Activated CD8-positive, alpha-beta T cell treated with anti-CD3 and anti-CD28 coated beads, Interleukin-2, amount 10 ng/mL, durations not matched to agents 7 days and 5 days (primary cell): ENCODE data around the gene DNAJC25. TPM values are rescaled to one million over a fixed set of nuclear protein-coding genes. Genes with fewer than 3 reads are reported as not detected.
A peak's percentile ranks its signal among the peaks of the same experiment; 100 is the strongest.

ENCODE experiments used
- ATAC-seq: fragments of 150-1000 bp; cut with Tn5 transposase; one replicate; pipeline ENCODE4 v1.10.0; 2021; ENCODE audit warnings: moderate library complexity
- CTCF ChIA-PET: fragments of 350-600 bp; sonication (Branson Sonifier 250); formaldehyde crosslinking; loops from one replicate; lab custom pipeline; 2021; ENCODE audit warnings: antibody characterized with exemption; lab: Charles Lee
- POLR2A ChIA-PET: fragments of 350-600 bp; sonication (Branson Sonifier 250); formaldehyde crosslinking; loops from one replicate; lab custom pipeline; 2021; ENCODE audit warnings: antibody characterized with exemption; lab: Charles Lee
- DNase-seq: peaks from one replicate; pipeline ENCODE4 v3.0.0-alpha.2; 2020
- H3K27ac Mint-ChIP-seq: one replicate; pipeline ENCODE4 v1.8.0; 2021; ENCODE audit warnings: mild to moderate bottlenecking, mixed read lengths
- H3K27me3 Mint-ChIP-seq: one replicate; pipeline ENCODE4 v1.8.0; 2021; ENCODE audit warnings: low read depth, mixed read lengths
- H3K36me3 Mint-ChIP-seq: one replicate; pipeline ENCODE4 v1.8.0; 2021; ENCODE audit warnings: low read depth, mixed read lengths
- H3K4me1 Mint-ChIP-seq: one replicate; pipeline ENCODE4 v1.8.0; 2021; ENCODE audit warnings: low read depth, mixed read lengths
- H3K4me3 Mint-ChIP-seq: one replicate; pipeline ENCODE4 v1.8.0; 2021; ENCODE audit warnings: mild to moderate bottlenecking, mixed read lengths
- H3K9me3 Mint-ChIP-seq: one replicate; pipeline ENCODE4 v1.8.0; 2022; ENCODE audit warnings: mixed read lengths; ENCODE audit not compliant: insufficient read depth
- total RNA-seq, 2 experiments: library from RNA; stranded (reverse); gene quantifications; one replicate each; pipeline ENCODE4 v1.2.3, GENCODE V29; 2021

Gene DNAJC25
- total RNA-seq, 2 experiments from 2014 or later, result 3.9 to 4.2 TPM

- H3K27ac Mint-ChIP-seq, result peak overlapping the region; percentile 89
- ATAC-seq, result peak; percentile 54
- H3K36me3 Mint-ChIP-seq, result peaks cover 16% of the 10 kb centered on the region
- DNase-seq, result no peak
- H3K4me3 Mint-ChIP-seq, result peak overlapping the region; percentile 98
- no peaks in the 10 kb centered on the region for H3K9me3 Mint-ChIP-seq
- ChIA-PET CTCF (interaction anchor here (1.0 to 1.5 kb wide), 2 partner anchors 9 to 60 kb away, joined by 3 to 5 read pairs; no protein-coding TSS in a partner anchor), POLR2A (interaction anchor here (0.7 to 1.1 kb wide), 3 partner anchors 31 to 1156 kb away, joined by 3 to 5 read pairs (median 3); partner anchors contain the start of genes ECPAS and GNG10)
- H3K4me1 Mint-ChIP-seq, result peaks cover 29% of the 10 kb centered on the region
- H3K27me3 Mint-ChIP-seq, result peaks cover 4% of the 10 kb centered on the region
Measured at GRCh38 chr9:111630182-111630963, 761 bp upstream of the DNAJC25 start.

GRCh38 chr9:111630964-111631213 is 245 bp upstream of the DNAJC25 start:
- no peak for DNase-seq
- peaks cover 33% of the 10 kb centered on the region for H3K4me1 Mint-ChIP-seq
- ChIA-PET CTCF (interaction anchor here (0.6 to 1.5 kb wide), 3 partner anchors 10 to 60 kb away, joined by 3 to 5 read pairs (median 4); no protein-coding TSS in a partner anchor), POLR2A (interaction anchor here (0.7 to 1.1 kb wide), 3 partner anchors 31 to 1155 kb away, joined by 3 to 5 read pairs (median 3); partner anchors contain the start of genes ECPAS and GNG10)
- H3K9me3 Mint-ChIP-seq, result no peaks in the 10 kb centered on the region
- H3K36me3 Mint-ChIP-seq, result peaks cover 16% of the 10 kb centered on the region
- H3K4me3 Mint-ChIP-seq, result peak overlapping the region; percentile 98
- H3K27me3 Mint-ChIP-seq, result no peaks in the 10 kb centered on the region
- peak overlapping the region; percentile 89 for H3K27ac Mint-ChIP-seq
- no peak for ATAC-seq

DNA sequence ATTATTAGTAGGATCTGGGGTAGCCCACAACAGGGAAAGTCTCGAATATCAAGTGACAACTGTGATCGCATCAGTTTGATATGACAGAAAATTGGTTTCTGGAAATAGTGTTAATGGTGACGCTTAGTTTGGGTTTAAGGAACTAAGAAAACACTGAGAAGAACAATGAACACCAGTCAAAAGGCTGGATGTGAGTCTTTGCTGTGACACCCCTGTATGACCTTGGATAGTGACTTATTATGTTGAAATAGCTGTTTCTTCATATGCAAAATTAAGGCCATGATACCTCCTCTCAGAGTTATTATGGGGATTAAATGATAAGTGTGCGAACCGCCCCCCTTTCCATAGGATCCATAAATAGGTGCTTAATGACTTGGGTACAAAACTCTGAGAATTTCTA is 926 bp downstream of the DNAJC25 start:
- Mint-ChIP-seq H3K27me3 (no peaks in the 10 kb centered on the region), H3K4me1 (peaks cover 33% of the 10 kb centered on the region), H3K9me3 (no peaks in the 10 kb centered on the region), H3K27ac (peak overlapping the region; percentile 79), H3K4me3 (peak overlapping the region; percentile 90), H3K36me3 (peaks cover 16% of the 10 kb centered on the region)
- no peak for DNase-seq
- no peak for ATAC-seq
- CTCF ChIA-PET, result no interaction called here
- POLR2A ChIA-PET, result interaction anchor here (0.7 kb wide), 1 partner anchor 30 kb away, joined by 3 read pairs; no protein-coding TSS in a partner anchor

DNA sequence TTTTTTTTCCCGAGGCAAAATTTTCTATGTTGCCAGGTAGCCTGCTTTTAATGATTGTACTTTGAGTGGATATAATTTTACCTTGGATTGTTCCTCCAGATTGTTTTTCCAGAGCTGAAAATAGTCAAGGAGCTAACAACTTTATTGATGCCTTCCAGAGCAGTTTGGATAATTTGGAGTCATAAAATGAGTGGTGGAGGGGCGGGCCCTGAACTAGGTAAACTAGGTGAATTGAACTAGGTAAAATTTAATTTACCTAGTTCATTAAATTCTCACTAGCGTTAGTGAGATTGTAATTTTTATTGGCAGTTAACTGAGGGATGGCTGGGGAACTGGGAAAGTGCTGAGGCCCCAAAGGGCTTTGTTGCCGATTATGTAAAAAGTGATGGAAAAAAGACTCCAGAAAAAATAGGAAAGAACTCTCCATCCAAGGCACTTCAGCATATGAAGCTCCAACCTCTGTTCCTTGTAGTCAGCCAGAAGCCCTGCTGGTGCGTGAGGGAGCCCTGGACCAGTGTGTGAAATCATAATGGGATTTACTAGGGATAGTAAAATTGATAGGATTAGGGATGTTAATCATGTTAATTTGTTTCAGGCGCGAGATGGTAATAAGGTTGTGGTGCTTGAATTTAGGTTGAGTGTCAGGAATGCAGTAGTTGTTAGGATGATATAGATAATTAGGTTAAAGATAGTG is 1.7 kb downstream of the DNAJC25 start:
- Mint-ChIP-seq H3K27me3 (no peaks in the 10 kb centered on the region), H3K9me3 (no peaks in the 10 kb centered on the region), H3K36me3 (peaks cover 16% of the 10 kb centered on the region), H3K27ac (no peak overlapping the region), H3K4me3 (peak overlapping the region; percentile 90), H3K4me1 (peaks cover 33% of the 10 kb centered on the region)
- ATAC-seq (no peak), DNase-seq (no peak)
- POLR2A ChIA-PET, result interaction anchor here (0.7 kb wide), 1 partner anchor 29 kb away, joined by 3 read pairs; no protein-coding TSS in a partner anchor
- CTCF ChIA-PET, result no interaction called here

GRCh38 chr9:111633389-111633736 is 2.2 kb downstream of the DNAJC25 start:
- ChIA-PET POLR2A (no interaction called here), CTCF (no interaction called here)
- H3K4me3 Mint-ChIP-seq, result no peak overlapping the region
- DNase-seq, result no peak
- H3K27me3 Mint-ChIP-seq, result no peaks in the 10 kb centered on the region
- H3K9me3 Mint-ChIP-seq, result no peaks in the 10 kb centered on the region
- ATAC-seq, result no peak
- H3K4me1 Mint-ChIP-seq, result peaks cover 33% of the 10 kb centered on the region
- peaks cover 16% of the 10 kb centered on the region for H3K36me3 Mint-ChIP-seq
- H3K27ac Mint-ChIP-seq, result no peak overlapping the region

- no peaks in the 10 kb centered on the region for H3K9me3 Mint-ChIP-seq
- H3K36me3 Mint-ChIP-seq, result peaks cover 16% of the 10 kb centered on the region
- ATAC-seq (no peak), DNase-seq (no peak)
- ChIA-PET CTCF (no interaction called here), POLR2A (no interaction called here)
- no peak overlapping the region for H3K4me3 Mint-ChIP-seq
- H3K27ac Mint-ChIP-seq, result no peak overlapping the region
- no peaks in the 10 kb centered on the region for H3K27me3 Mint-ChIP-seq
- H3K4me1 Mint-ChIP-seq, result peaks cover 33% of the 10 kb centered on the region
Measured at GRCh38 chr9:111634860-111635259, 3.7 kb downstream of the DNAJC25 start.

DNA sequence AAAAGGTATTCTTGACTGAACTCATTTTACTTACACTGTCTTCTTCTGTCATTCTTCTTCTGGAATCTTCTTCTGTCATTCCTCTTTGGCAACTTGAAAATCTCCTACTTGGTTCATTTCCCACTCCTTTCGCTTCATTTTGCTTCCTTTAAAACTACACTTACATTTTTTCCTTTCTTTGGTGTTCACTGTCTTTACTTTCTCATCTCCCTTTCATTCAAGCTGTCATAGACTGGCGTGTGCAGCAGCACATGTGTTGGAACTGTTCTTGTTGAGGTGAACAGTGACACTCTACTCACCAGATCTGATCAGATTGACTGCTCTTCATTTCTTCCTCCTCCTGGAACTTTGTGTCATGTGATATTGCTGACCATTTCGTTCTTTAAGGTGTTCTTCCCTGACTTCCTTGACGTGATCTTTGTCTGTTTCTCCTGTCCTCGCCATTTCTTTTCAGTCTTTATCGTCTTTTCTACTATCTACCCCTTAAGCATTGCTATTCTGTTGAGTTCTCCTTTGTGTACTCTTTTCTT is 6.4 kb downstream of the DNAJC25 start:
- DNase-seq (no peak), ATAC-seq (no peak)
- Mint-ChIP-seq H3K36me3 (peaks cover 13% of the 10 kb centered on the region), H3K4me1 (peaks cover 22% of the 10 kb centered on the region), H3K4me3 (no peak overlapping the region), H3K9me3 (no peaks in the 10 kb centered on the region), H3K27ac (no peak overlapping the region), H3K27me3 (no peaks in the 10 kb centered on the region)
- ChIA-PET CTCF (no interaction called here), POLR2A (no interaction called here)

GRCh38 chr9:111644195-111644772 is 13.2 kb downstream of the DNAJC25 start:
- DNase-seq (no peak), ATAC-seq (no peak)
- ChIA-PET POLR2A (no interaction called here), CTCF (interaction anchor here (1.1 kb wide), 1 partner anchor 430 kb away, joined by 3 read pairs; no protein-coding TSS in a partner anchor)
- Mint-ChIP-seq H3K9me3 (no peaks in the 10 kb centered on the region), H3K27ac (no peak overlapping the region), H3K4me3 (no peak overlapping the region), H3K4me1 (no peaks in the 10 kb centered on the region), H3K36me3 (peaks cover 18% of the 10 kb centered on the region), H3K27me3 (no peaks in the 10 kb centered on the region)

DNA sequence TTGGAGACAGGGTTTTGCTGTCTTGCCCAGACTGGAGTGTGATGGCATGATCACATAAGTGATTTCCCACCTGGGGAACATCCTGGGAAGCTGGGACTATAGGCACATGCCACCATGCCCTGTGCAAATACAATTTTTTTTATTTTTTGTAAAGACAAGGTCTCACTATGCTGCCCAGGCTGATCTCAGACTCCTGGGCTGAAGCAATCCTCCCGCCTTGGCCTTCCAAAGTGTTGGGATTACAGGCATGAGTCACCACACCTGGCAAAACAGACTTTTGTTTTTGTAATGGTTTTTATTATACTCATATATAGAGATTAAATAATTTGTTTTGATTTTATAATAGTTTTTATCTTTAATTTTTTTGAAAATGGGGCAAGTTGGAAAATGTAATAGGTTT is 14.7 kb downstream of the DNAJC25 start:
- Mint-ChIP-seq H3K4me3 (no peak overlapping the region), H3K36me3 (peaks cover 25% of the 10 kb centered on the region), H3K27me3 (no peaks in the 10 kb centered on the region), H3K9me3 (no peaks in the 10 kb centered on the region), H3K27ac (no peak overlapping the region), H3K4me1 (no peaks in the 10 kb centered on the region)
- ChIA-PET CTCF (no interaction called here), POLR2A (no interaction called here)
- ATAC-seq (no peak), DNase-seq (no peak)

- ChIA-PET CTCF (no interaction called here), POLR2A (no interaction called here)
- H3K4me3 Mint-ChIP-seq, result no peak overlapping the region
- no peaks in the 10 kb centered on the region for H3K4me1 Mint-ChIP-seq
- ATAC-seq, result no peak
- H3K27ac Mint-ChIP-seq, result no peak overlapping the region
- no peak for DNase-seq
- no peaks in the 10 kb centered on the region for H3K27me3 Mint-ChIP-seq
- H3K36me3 Mint-ChIP-seq, result peaks cover 25% of the 10 kb centered on the region
- no peaks in the 10 kb centered on the region for H3K9me3 Mint-ChIP-seq
Measured at GRCh38 chr9:111646417-111646816, 15.3 kb downstream of the DNAJC25 start.

- CTCF ChIA-PET, result no interaction called here
- H3K4me3 Mint-ChIP-seq, result no peak overlapping the region
- H3K27ac Mint-ChIP-seq, result no peak overlapping the region
- peaks cover 23% of the 10 kb centered on the region for H3K36me3 Mint-ChIP-seq
- DNase-seq, result no peak
- POLR2A ChIA-PET, result no interaction called here
- H3K4me1 Mint-ChIP-seq, result no peaks in the 10 kb centered on the region
- H3K27me3 Mint-ChIP-seq, result no peaks in the 10 kb centered on the region
- H3K9me3 Mint-ChIP-seq, result no peaks in the 10 kb centered on the region
- ATAC-seq, result no peak
Measured at GRCh38 chr9:111648066-111648465, 16.9 kb downstream of the DNAJC25 start.

- no peaks in the 10 kb centered on the region for H3K9me3 Mint-ChIP-seq
- POLR2A ChIA-PET, result no interaction called here
- H3K27ac Mint-ChIP-seq, result no peak overlapping the region
- no peak for ATAC-seq
- no peak overlapping the region for H3K4me3 Mint-ChIP-seq
- H3K4me1 Mint-ChIP-seq, result no peaks in the 10 kb centered on the region
- CTCF ChIA-PET, result no interaction called here
- peaks cover 23% of the 10 kb centered on the region for H3K36me3 Mint-ChIP-seq
- H3K27me3 Mint-ChIP-seq, result no peaks in the 10 kb centered on the region
- no peak for DNase-seq
Measured at GRCh38 chr9:111649016-111649415, 17.9 kb downstream of the DNAJC25 start.
